ENCODE measurements around the gene KDM5A. TPM values are rescaled to one million over a fixed set of nuclear protein-coding genes. Genes with fewer than 3 reads are reported as not detected.

The KDM5A gene
- polyA plus RNA-seq, 1 donor from 2014 or later = 11.2 TPM

DNA sequence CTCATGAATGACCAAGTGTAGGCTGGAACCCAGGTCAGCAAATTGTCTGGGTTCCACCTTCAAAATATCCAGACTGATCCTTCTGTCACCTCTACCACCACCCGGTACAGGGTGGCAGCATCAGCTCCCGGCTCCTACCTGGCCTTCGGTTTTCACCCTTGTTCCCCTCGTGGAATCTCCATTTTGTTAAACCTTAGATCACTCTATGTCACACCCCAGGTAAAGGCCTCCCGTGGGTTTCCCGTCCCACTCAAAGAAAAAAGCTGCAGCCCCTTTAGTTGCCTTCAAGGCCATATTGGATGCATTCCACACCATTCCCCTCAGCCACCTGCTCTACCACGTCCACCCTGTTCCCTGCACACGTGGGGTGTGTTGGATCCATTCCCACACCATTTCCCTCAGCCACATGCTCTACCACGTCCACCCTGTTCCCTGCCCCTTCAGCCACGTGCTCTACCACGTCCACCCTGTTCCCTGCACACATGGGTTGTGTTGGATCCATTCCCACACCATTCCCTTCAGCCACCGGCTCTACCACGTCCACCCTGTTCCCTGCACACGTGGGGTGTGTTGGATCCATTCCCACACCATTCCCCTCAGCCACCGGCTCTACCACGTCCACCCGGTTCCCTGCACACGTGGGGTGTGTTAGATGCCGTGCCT lies 150.3 kb downstream of the KDM5A start:
- H3K9me2 ChIP-seq (ENCODE audit: insufficient read depth, low read length) = no peaks in the 10 kb centered on the region
- H3K36me3 ChIP-seq (ENCODE audit: insufficient read depth, low read length) = no peaks in the 10 kb centered on the region
- H3K27ac ChIP-seq (ENCODE audit: low read length) = no peak overlapping the region
- no peaks in the 10 kb centered on the region for H3K9me3 ChIP-seq (ENCODE audit: low read length)
- H3K9ac ChIP-seq (ENCODE audit: low read length) = no peak overlapping the region
- H3K27me3 ChIP-seq (ENCODE audit: insufficient read depth, low read depth, low read length) = no peaks in the 10 kb centered on the region
- H3K4me2 ChIP-seq (ENCODE audit: low read length) = no peak overlapping the region
- H4K20me1 ChIP-seq (ENCODE audit: insufficient read depth) = no peaks in the 10 kb centered on the region
- H3K4me3 ChIP-seq (ENCODE audit: low read length) = no peak overlapping the region
- H2AFZ ChIP-seq (ENCODE audit: low read depth, low read length) = no peak overlapping the region
- no peaks in the 10 kb centered on the region for H3F3A ChIP-seq (ENCODE audit: insufficient read depth, low read length, poor library complexity, severe bottlenecking)
- H3K79me2 ChIP-seq (replicated peaks; ENCODE audit: insufficient read depth, low read length) = no peaks in the 10 kb centered on the region
- no peak for TF ChIP-seq EZH2 (IDR thresholded peaks at IDR 0.05; ENCODE audit: borderline replicate concordance, insufficient read depth, low read length, poor library complexity, severe bottlenecking)
- TF ChIP-seq, protein P1, sequence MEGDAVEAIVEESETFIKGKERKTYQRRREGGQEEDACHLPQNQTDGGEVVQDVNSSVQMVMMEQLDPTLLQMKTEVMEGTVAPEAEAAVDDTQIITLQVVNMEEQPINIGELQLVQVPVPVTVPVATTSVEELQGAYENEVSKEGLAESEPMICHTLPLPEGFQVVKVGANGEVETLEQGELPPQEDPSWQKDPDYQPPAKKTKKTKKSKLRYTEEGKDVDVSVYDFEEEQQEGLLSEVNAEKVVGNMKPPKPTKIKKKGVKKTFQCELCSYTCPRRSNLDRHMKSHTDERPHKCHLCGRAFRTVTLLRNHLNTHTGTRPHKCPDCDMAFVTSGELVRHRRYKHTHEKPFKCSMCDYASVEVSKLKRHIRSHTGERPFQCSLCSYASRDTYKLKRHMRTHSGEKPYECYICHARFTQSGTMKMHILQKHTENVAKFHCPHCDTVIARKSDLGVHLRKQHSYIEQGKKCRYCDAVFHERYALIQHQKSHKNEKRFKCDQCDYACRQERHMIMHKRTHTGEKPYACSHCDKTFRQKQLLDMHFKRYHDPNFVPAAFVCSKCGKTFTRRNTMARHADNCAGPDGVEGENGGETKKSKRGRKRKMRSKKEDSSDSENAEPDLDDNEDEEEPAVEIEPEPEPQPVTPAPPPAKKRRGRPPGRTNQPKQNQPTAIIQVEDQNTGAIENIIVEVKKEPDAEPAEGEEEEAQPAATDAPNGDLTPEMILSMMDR (IDR thresholded peaks at IDR 0.05; ENCODE audit: poor library complexity, severe bottlenecking) = no peak
- no peak for TF ChIP-seq POLR2AphosphoS5 (IDR thresholded peaks at IDR 0.05)
- no peak for TF ChIP-seq EP300 (conservative IDR thresholded peaks at IDR 0.05; ENCODE audit: poor library complexity, severe bottlenecking)
- TF ChIP-seq TAF1 (IDR thresholded peaks at IDR 0.05; ENCODE audit: low read depth) = no peak
- no peak for TF ChIP-seq SMC3 (conservative IDR thresholded peaks at IDR 0.05; ENCODE audit: poor library complexity)
- TF ChIP-seq, protein P2, sequence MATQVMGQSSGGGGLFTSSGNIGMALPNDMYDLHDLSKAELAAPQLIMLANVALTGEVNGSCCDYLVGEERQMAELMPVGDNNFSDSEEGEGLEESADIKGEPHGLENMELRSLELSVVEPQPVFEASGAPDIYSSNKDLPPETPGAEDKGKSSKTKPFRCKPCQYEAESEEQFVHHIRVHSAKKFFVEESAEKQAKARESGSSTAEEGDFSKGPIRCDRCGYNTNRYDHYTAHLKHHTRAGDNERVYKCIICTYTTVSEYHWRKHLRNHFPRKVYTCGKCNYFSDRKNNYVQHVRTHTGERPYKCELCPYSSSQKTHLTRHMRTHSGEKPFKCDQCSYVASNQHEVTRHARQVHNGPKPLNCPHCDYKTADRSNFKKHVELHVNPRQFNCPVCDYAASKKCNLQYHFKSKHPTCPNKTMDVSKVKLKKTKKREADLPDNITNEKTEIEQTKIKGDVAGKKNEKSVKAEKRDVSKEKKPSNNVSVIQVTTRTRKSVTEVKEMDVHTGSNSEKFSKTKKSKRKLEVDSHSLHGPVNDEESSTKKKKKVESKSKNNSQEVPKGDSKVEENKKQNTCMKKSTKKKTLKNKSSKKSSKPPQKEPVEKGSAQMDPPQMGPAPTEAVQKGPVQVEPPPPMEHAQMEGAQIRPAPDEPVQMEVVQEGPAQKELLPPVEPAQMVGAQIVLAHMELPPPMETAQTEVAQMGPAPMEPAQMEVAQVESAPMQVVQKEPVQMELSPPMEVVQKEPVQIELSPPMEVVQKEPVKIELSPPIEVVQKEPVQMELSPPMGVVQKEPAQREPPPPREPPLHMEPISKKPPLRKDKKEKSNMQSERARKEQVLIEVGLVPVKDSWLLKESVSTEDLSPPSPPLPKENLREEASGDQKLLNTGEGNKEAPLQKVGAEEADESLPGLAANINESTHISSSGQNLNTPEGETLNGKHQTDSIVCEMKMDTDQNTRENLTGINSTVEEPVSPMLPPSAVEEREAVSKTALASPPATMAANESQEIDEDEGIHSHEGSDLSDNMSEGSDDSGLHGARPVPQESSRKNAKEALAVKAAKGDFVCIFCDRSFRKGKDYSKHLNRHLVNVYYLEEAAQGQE (IDR thresholded peaks at IDR 0.05; ENCODE audit: borderline replicate concordance) = no peak

DNA sequence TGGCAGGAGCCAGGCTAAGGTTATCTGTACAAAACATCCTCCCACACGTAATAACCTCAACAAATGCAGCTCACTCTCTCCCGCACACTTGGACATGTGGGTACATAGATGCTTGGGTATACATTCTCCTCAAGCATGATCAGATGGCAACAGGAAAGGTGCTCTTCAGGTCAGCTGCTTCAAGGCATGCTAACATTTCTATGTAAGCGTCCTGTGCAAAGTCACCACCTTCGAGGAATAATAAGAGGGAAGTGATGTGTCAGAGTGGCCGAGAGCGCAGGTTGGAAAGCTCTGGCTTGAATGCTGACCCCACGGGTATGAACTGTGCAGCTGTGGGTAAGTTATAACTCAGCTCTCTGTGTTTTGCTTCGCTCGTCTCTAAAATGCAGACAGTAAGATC lies 151.0 kb downstream of the KDM5A start:
- H3K9me2 ChIP-seq (ENCODE audit: insufficient read depth, low read length) = no peaks in the 10 kb centered on the region
- H4K20me1 ChIP-seq (ENCODE audit: insufficient read depth) = no peaks in the 10 kb centered on the region
- no peak overlapping the region for H3K4me2 ChIP-seq (ENCODE audit: low read length)
- no peak overlapping the region for H3K4me3 ChIP-seq (ENCODE audit: low read length)
- TF ChIP-seq, protein P2 (IDR thresholded peaks at IDR 0.05; ENCODE audit: borderline replicate concordance) = no peak
- TF ChIP-seq MXI1 (conservative IDR thresholded peaks at IDR 0.05; ENCODE audit: poor library complexity, severe bottlenecking) = no peak
- TF ChIP-seq RAD21 (conservative IDR thresholded peaks at IDR 0.05) = no peak
- TF ChIP-seq, protein P1 (IDR thresholded peaks at IDR 0.05; ENCODE audit: poor library complexity, severe bottlenecking) = no peak
- no peak for TF ChIP-seq EZH2 (IDR thresholded peaks at IDR 0.05; ENCODE audit: borderline replicate concordance, insufficient read depth, low read length, poor library complexity, severe bottlenecking)
- TF ChIP-seq TAF1 (IDR thresholded peaks at IDR 0.05; ENCODE audit: low read depth) = no peak
- no peak for TF ChIP-seq EP300 (conservative IDR thresholded peaks at IDR 0.05; ENCODE audit: poor library complexity, severe bottlenecking)
- no peak for TF ChIP-seq SMC3 (conservative IDR thresholded peaks at IDR 0.05; ENCODE audit: poor library complexity)
- no peak for TF ChIP-seq POLR2AphosphoS5 (IDR thresholded peaks at IDR 0.05)
- H3K27me3 ChIP-seq (ENCODE audit: insufficient read depth, low read depth, low read length) = no peaks in the 10 kb centered on the region
- no peaks in the 10 kb centered on the region for H3K36me3 ChIP-seq (ENCODE audit: insufficient read depth, low read length)
- no peaks in the 10 kb centered on the region for H3K9me3 ChIP-seq (ENCODE audit: low read length)
- no peaks in the 10 kb centered on the region for H3F3A ChIP-seq (ENCODE audit: insufficient read depth, low read length, poor library complexity, severe bottlenecking)
- no peak overlapping the region for H2AFZ ChIP-seq (ENCODE audit: low read depth, low read length)
- H3K27ac ChIP-seq (ENCODE audit: low read length) = no peak overlapping the region
- H3K79me2 ChIP-seq (replicated peaks; ENCODE audit: insufficient read depth, low read length) = no peaks in the 10 kb centered on the region
- H3K9ac ChIP-seq (ENCODE audit: low read length) = no peak overlapping the region
